ENCODE measurements around the gene UNC45B. TPM values are rescaled to one million over a fixed set of nuclear protein-coding genes. Genes with fewer than 3 reads are reported as not detected.

The UNC45B gene
- total RNA-seq, 1 donor from 2014 or later: 1.9 TPM

DNA sequence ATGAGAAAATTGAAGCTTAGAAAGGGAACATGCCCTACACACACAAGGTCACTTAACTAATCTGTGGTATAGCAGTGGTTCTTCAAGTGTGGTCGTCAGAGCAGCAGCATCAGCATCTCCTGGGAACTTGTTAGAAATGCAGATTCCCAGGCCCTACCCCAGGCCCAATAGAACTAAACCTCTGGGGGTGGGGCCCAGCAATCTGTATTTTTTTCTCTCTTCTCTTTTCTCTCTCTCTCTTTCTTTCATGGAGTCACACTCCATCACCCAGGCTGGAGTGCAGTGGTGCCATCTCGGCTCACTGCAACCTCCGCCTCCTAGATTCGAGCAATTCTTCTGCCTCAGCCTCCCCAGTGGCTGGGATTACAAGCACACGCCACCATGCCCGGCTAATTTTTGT, 9.4 kb upstream of the UNC45B start:
- Mint-ChIP-seq H3K27me3 (ENCODE audit: unreplicated experiment) (no peaks in the 10 kb centered on the region), H3K36me3 (ENCODE audit: low read depth, unreplicated experiment) (peaks cover 16% of the 10 kb centered on the region), H3K4me3 (ENCODE audit: unreplicated experiment) (no peak overlapping the region), H3K27ac (ENCODE audit: unreplicated experiment) (no peak overlapping the region), H3K4me1 (ENCODE audit: unreplicated experiment) (no peaks in the 10 kb centered on the region), H3K9me3 (ENCODE audit: unreplicated experiment) (no peaks in the 10 kb centered on the region)
- TF ChIP-seq, protein P1, sequence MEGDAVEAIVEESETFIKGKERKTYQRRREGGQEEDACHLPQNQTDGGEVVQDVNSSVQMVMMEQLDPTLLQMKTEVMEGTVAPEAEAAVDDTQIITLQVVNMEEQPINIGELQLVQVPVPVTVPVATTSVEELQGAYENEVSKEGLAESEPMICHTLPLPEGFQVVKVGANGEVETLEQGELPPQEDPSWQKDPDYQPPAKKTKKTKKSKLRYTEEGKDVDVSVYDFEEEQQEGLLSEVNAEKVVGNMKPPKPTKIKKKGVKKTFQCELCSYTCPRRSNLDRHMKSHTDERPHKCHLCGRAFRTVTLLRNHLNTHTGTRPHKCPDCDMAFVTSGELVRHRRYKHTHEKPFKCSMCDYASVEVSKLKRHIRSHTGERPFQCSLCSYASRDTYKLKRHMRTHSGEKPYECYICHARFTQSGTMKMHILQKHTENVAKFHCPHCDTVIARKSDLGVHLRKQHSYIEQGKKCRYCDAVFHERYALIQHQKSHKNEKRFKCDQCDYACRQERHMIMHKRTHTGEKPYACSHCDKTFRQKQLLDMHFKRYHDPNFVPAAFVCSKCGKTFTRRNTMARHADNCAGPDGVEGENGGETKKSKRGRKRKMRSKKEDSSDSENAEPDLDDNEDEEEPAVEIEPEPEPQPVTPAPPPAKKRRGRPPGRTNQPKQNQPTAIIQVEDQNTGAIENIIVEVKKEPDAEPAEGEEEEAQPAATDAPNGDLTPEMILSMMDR (IDR thresholded peaks at IDR 0.05; ENCODE audit: unreplicated experiment): no peak
- DNase-seq (ENCODE audit: low spot score): no peak

DNA sequence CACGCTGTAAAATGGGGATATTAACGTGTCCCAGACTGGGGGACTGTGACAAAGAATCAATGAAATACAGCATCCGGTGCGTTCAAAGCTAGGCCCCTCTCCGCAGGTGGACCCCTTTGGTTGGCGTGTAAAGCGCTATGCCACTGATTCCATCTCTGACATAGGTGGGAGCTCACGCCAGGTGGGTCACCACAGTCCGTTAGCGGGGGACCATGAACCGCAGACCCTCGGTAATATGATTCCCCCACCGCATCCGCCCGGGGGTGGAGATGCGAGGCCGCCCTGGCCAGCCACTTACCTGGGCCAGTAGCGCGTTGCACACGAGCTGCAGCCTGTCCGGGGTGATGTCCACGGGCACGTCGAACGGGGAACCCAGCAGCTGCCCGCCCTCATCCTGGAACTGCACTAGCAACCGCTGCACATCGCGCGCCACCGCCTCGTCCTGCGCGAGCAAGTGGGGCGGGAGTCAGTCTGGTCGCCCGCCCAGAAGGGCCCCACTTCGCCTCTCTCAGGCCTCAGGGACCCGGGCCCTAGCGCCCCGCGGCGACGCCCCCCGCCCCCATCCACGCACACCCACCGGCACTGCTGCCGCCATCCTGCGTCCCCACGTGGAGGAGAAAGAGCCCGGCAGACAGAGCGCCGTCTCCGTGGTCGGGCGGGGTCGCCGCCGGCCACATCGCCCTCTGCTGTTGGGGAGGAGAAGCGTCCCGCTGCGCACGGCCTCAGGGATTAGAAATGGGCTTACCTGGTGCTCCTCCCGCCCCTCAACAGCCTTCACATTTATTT, 5.7 kb upstream of the UNC45B start, which contains the start of gene NLE1:
NLE1 (minus strand) TSS at position 623 of the 786 bp plus-strand sequence; CDS start at position 595, 28 bp downstream.
- Mint-ChIP-seq H3K27ac (ENCODE audit: unreplicated experiment) (peak within 1 kb of the TSS; percentile 67), H3K27me3 (ENCODE audit: unreplicated experiment) (no peaks in the 10 kb centered on the region), H3K9me3 (ENCODE audit: unreplicated experiment) (no peaks in the 10 kb centered on the region), H3K4me3 (ENCODE audit: unreplicated experiment) (peak within 1 kb of the TSS; percentile 89), H3K36me3 (ENCODE audit: low read depth, unreplicated experiment) (no peaks in the 10 kb centered on the region), H3K4me1 (ENCODE audit: unreplicated experiment) (peaks cover under 1% of the 10 kb centered on the region)
- DNase-seq (ENCODE audit: low spot score): peak; percentile 90
- TF ChIP-seq, protein P1 (IDR thresholded peaks at IDR 0.05; ENCODE audit: unreplicated experiment): peak; percentile 82

DNA sequence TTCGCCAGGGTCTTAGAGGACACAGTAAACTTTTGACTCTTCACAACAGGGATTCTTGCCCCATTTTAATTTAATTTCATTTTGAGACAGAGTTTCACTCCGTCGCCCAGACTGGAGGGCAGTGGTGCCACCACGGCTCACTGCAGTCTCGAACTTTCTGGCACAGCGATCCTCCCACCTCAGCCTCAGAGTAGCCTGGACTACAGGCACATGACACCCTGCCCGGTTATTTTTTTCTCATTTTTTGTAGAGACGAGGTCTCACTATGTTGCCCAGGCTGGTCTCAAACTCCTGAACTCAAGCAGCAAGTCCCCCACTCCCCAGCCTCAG, 5.2 kb upstream of the UNC45B start:
- Mint-ChIP-seq H3K27me3 (ENCODE audit: unreplicated experiment) (no peaks in the 10 kb centered on the region), H3K4me3 (ENCODE audit: unreplicated experiment) (peak overlapping the region; percentile 89), H3K36me3 (ENCODE audit: low read depth, unreplicated experiment) (no peaks in the 10 kb centered on the region), H3K27ac (ENCODE audit: unreplicated experiment) (peak overlapping the region; percentile 67), H3K4me1 (ENCODE audit: unreplicated experiment) (peaks cover 5% of the 10 kb centered on the region), H3K9me3 (ENCODE audit: unreplicated experiment) (no peaks in the 10 kb centered on the region)
- no peak for DNase-seq (ENCODE audit: low spot score)
- TF ChIP-seq, protein P1 (IDR thresholded peaks at IDR 0.05; ENCODE audit: unreplicated experiment): peak; percentile 40

DNA sequence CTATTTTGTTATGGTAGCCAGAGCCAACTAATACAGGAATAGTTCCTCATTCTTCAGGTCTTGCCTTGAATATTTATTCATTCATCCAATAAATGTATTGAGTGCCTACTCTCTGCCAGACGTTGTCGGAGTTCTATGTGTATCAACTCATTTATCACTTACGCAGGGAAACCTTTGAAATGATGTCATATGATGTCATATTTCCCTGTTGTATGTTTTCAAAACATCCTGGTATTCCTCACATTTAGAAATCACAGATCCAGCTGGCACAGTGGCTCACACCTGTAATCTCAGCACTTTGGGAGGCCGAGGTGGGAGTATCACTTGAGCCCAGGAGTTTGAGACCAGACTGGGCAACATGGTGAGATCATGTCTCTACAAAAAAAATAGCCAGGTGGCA, 2.8 kb upstream of the UNC45B start:
- Mint-ChIP-seq H3K4me3 (ENCODE audit: unreplicated experiment) (no peak overlapping the region), H3K36me3 (ENCODE audit: low read depth, unreplicated experiment) (no peaks in the 10 kb centered on the region), H3K4me1 (ENCODE audit: unreplicated experiment) (peaks cover 22% of the 10 kb centered on the region), H3K27ac (ENCODE audit: unreplicated experiment) (no peak overlapping the region), H3K27me3 (ENCODE audit: unreplicated experiment) (peaks cover 2% of the 10 kb centered on the region), H3K9me3 (ENCODE audit: unreplicated experiment) (no peaks in the 10 kb centered on the region)
- DNase-seq (ENCODE audit: low spot score): no peak
- TF ChIP-seq, protein P1 (IDR thresholded peaks at IDR 0.05; ENCODE audit: unreplicated experiment): no peak

DNA sequence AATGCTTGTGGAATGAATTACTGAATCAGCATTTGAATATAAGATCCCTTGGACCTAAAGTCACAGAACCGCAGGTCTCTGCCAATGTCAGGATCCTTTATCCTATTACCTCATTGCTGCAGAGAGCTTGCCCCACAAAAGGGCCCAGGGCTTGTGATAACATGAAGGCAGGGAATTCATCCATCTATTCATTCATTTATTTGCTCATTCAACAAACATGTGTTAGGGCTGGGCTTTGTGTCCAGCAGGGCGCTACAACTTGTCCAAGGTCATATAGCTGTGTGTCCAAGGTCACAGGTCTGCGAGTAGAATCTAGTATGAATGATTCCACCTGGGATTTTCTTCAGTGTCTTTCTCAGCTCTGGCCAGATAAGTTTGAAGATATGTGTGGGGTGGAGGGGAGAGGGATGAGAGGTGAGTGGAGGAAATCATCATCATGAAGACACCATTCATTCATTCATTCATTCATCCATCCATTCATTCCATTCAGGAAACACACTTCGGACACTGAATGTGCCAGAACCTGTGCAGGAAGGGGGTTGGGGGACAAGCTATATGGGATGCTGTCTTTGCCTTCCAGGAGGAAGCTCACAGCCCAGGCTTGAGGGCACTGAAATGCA, 1.3 kb upstream of the UNC45B start:
- H3K27me3 Mint-ChIP-seq (ENCODE audit: unreplicated experiment): peaks cover 3% of the 10 kb centered on the region
- TF ChIP-seq, protein P1 (IDR thresholded peaks at IDR 0.05; ENCODE audit: unreplicated experiment): no peak
- H3K27ac Mint-ChIP-seq (ENCODE audit: unreplicated experiment): no peak overlapping the region
- H3K9me3 Mint-ChIP-seq (ENCODE audit: unreplicated experiment): no peaks in the 10 kb centered on the region
- no peaks in the 10 kb centered on the region for H3K36me3 Mint-ChIP-seq (ENCODE audit: low read depth, unreplicated experiment)
- H3K4me1 Mint-ChIP-seq (ENCODE audit: unreplicated experiment): peaks cover 22% of the 10 kb centered on the region
- no peak overlapping the region for H3K4me3 Mint-ChIP-seq (ENCODE audit: unreplicated experiment)
- DNase-seq (ENCODE audit: low spot score): no peak
